H1 (cell line): ENCODE results near the gene ANXA3. TPM values are rescaled to one million over a fixed set of nuclear protein-coding genes. Genes with fewer than 3 reads are reported as not detected.

Experiments
- ASH2L ChIP-seq: fragments of 200-600, 300-600 bp; sonication (generic); IDR thresholded peaks from one replicate; pipeline ENCODE4 v1.7.1; 2017; ENCODE audit warnings: low read length
- CBX5 ChIP-seq: fragments of 300-800, 300-1000 bp; sonication (generic); IDR thresholded peaks from 2 replicates; pipeline ENCODE4 v1.7.1; 2016; ENCODE audit warnings: antibody characterized with exemption, low read length, low read depth
- HDAC6 ChIP-seq: IDR thresholded peaks from one replicate; pipeline ENCODE4 v1.7.1; 2012; ENCODE audit warnings: low read depth, mild to moderate bottlenecking, inconsistent platforms, low read length, moderate library complexity
- TEAD4 ChIP-seq: IDR thresholded peaks from 2 replicates; pipeline ENCODE4 v1.6.1; 2012; ENCODE audit warnings: low read depth, low read length, inconsistent platforms, mixed read lengths
- polyA plus RNA-seq, 7 experiments: library from polyadenylated mRNA; depleted of rRNA in 3 of 7; stranded (reverse) in 5 of 7; unstranded in 2 of 7; fragments of >200 nt in 5 of 7; fragments of 200-250 nt in 2 of 7; gene quantifications; 1 replicate in 5 of 7; 2 replicates in 1 of 7; 4 replicates in 1 of 7; pipeline versions ENCODE4 v1.2.1 to v1.2.3, GENCODE V29; 2011 to 2013; ENCODE audit warnings: missing spikeins in 2 of 7, mixed read lengths in 2 of 7
- total RNA-seq: library from RNA; stranded (reverse); fragmentation: NEBNext Ultra II Directional; extraction: Animal tissue kit (Norgen Biotek cat#: 25700); gene quantifications from 2 replicates; pipeline ENCODE4 v1.2.1, GENCODE V29; 2021

Gene ANXA3
- total and polyA plus RNA-seq, 2 of the 8 experiments (the other 6 are each of a cell fraction or from before 2014, with no cell fraction given) = 10.3 to 27.3 TPM

- TF ChIP-seq ASH2L (no peak), TEAD4 (no peak), CBX5 (no peak), HDAC6 (no peak)
Observed at GRCh38 chr4:78642934-78643333, 91.4 kb downstream of the ANXA3 start (continued).
